SU-DHL-6 (cell line): Measurements from ENCODE around the gene AP5M1.

Experiments used
- H2AFZ ChIP-seq: fragments of 200-600 bp; sonication (generic); 2 replicates; pipeline ENCODE4 v1.6.1; 2014; ENCODE audit warnings: low read depth, mild to moderate bottlenecking, moderate library complexity, mixed read lengths, antibody characterized with exemption, low read length; ENCODE audit not compliant: severe bottlenecking
- H3F3A ChIP-seq: fragments of 200-600 bp; shearing (Covaris generic); 2 replicates; pipeline ENCODE4 v1.6.0; 2016; ENCODE audit warnings: antibody characterized with exemption, mild to moderate bottlenecking; ENCODE audit not compliant: insufficient read depth
- H3K27ac ChIP-seq: fragments of 200-600 bp; sonication (generic); 2 replicates; pipeline ENCODE4 v1.5.1; 2016; ENCODE audit warnings: low read depth, mild to moderate bottlenecking, low read length, moderate library complexity, mixed read lengths
- H3K27me3 ChIP-seq: fragments of 200-600 bp; sonication (generic), shearing (Covaris generic); 2 replicates; pipeline ENCODE4 v1.6.0; 2014; ENCODE audit warnings: mild to moderate bottlenecking, low read length
- H3K36me3 ChIP-seq: fragments of 200-600 bp; sonication (generic); 2 replicates; pipeline ENCODE4 v1.6.1; 2014; ENCODE audit warnings: mild to moderate bottlenecking, low read length, mixed read lengths
- H3K4me2 ChIP-seq: fragments of 300-600, 200-600 bp; shearing (Covaris generic), sonication (generic); 2 replicates; pipeline ENCODE4 v1.6.0; 2014; ENCODE audit warnings: low read length, low read depth, mild to moderate bottlenecking; ENCODE audit not compliant: poor library complexity, severe bottlenecking
- H3K4me3 ChIP-seq: fragments of 200-600 bp; sonication (generic); 2 replicates; pipeline ENCODE4 v1.5.1; 2014; ENCODE audit warnings: antibody characterized with exemption, low read length, mild to moderate bottlenecking, mixed read lengths; ENCODE audit not compliant: insufficient read depth, poor library complexity, severe bottlenecking
- H3K79me2 ChIP-seq: fragments of 200-600 bp; sonication (generic); 2 replicates; pipeline ENCODE4 v1.6.1; 2014; ENCODE audit warnings: mild to moderate bottlenecking, low read length, moderate library complexity; ENCODE audit not compliant: insufficient read depth
- H3K9ac ChIP-seq: fragments of 200-600 bp; sonication (generic); 2 replicates; pipeline ENCODE4 v1.7.0; 2014; ENCODE audit warnings: mild to moderate bottlenecking, low read length
- H3K9me2 ChIP-seq: fragments of 200-600 bp; sonication (generic); replicated peaks from 2 replicates; pipeline ENCODE4 v1.6.1; 2014; ENCODE audit warnings: low read length; ENCODE audit not compliant: insufficient read depth
- H3K9me3 ChIP-seq: fragments of 200-600 bp; sonication (generic); 2 replicates; pipeline ENCODE4 v1.6.1; 2014; ENCODE audit warnings: low read length, mixed read lengths; ENCODE audit not compliant: insufficient read depth
- H4K20me1 ChIP-seq: fragments of 200-600 bp; sonication (generic); 2 replicates; pipeline ENCODE4 v1.6.1; 2014; ENCODE audit warnings: low read depth, mild to moderate bottlenecking, antibody characterized with exemption, low read length, moderate library complexity, mixed read lengths
- CTCF ChIP-seq: fragments of 200-600 bp; sonication (generic); IDR thresholded peaks from one replicate; pipeline ENCODE4 v1.5.1; 2017; ENCODE audit warnings: antibody characterized with exemption, mild to moderate bottlenecking, low read length, moderate library complexity; ENCODE audit not compliant: insufficient read depth, poor library complexity, severe bottlenecking
- EZH2phosphoT487 ChIP-seq: fragments of 200-600 bp; sonication (generic), shearing (Covaris generic); conservative IDR thresholded peaks from 2 replicates; pipeline ENCODE4 v1.6.1; 2018; ENCODE audit warnings: mild to moderate bottlenecking, antibody characterized with exemption, low read length, moderate library complexity, mixed read lengths

AP5M1 gene

GRCh38 chr14:57345106-57345505 is 76.3 kb downstream of the AP5M1 start:
- Histone ChIP-seq H3K9me2 (no peaks in the 10 kb centered on the region), H3K79me2 (no peaks in the 10 kb centered on the region), H3K27ac (no peak overlapping the region), H3K4me3 (no peak overlapping the region), H3K4me2 (no peak overlapping the region), H3K27me3 (no peaks in the 10 kb centered on the region), H3K9me3 (no peaks in the 10 kb centered on the region), H2AFZ (no peak overlapping the region), H3K36me3 (no peaks in the 10 kb centered on the region), H3F3A (no peaks in the 10 kb centered on the region), H4K20me1 (no peaks in the 10 kb centered on the region), H3K9ac (no peak overlapping the region)
- no peak for TF ChIP-seq CTCF
- no peak for TF ChIP-seq EZH2phosphoT487

GRCh38 chr14:57346741-57347140 is 78.0 kb downstream of the AP5M1 start:
- no peak overlapping the region for H3K4me2 ChIP-seq
- H3K36me3 ChIP-seq, result no peaks in the 10 kb centered on the region
- H3K9me3 ChIP-seq, result no peaks in the 10 kb centered on the region
- TF ChIP-seq EZH2phosphoT487 (no peak), CTCF (no peak)
- no peak overlapping the region for H3K27ac ChIP-seq
- H3K4me3 ChIP-seq, result no peak overlapping the region
- no peaks in the 10 kb centered on the region for H3K9me2 ChIP-seq
- no peaks in the 10 kb centered on the region for H3K27me3 ChIP-seq
- H3F3A ChIP-seq, result no peaks in the 10 kb centered on the region
- no peak overlapping the region for H3K9ac ChIP-seq
- no peak overlapping the region for H2AFZ ChIP-seq
- H4K20me1 ChIP-seq, result no peaks in the 10 kb centered on the region
- H3K79me2 ChIP-seq, result no peaks in the 10 kb centered on the region
